ENCODE results near the gene ARHGAP26. TPM values are rescaled to one million over a fixed set of nuclear protein-coding genes. Genes with fewer than 3 reads are reported as not detected.

The ARHGAP26 gene
- total RNA-seq, 1 donor from 2014 or later = 18.7 TPM

- no peaks in the 10 kb centered on the region for H3K9me3 Mint-ChIP-seq
- no peaks in the 10 kb centered on the region for H3K27me3 Mint-ChIP-seq
- peaks cover 7% of the 10 kb centered on the region for H3K4me1 Mint-ChIP-seq (ENCODE audit: unreplicated experiment)
- H3K27ac Mint-ChIP-seq = no peak overlapping the region
- TF ChIP-seq CTCF (conservative IDR thresholded peaks at IDR 0.05) = peak; percentile 90
- DNase-seq (ENCODE audit: extremely low spot score, unreplicated experiment) = no peak
- H3K36me3 Mint-ChIP-seq = no peaks in the 10 kb centered on the region
- no peak overlapping the region for H3K4me3 Mint-ChIP-seq
Observed at GRCh38 chr5:142888469-142889085, 118.4 kb downstream of the ARHGAP26 start.

- DNase-seq (ENCODE audit: extremely low spot score, unreplicated experiment) = no peak
- no peak overlapping the region for H3K4me3 Mint-ChIP-seq
- H3K27me3 Mint-ChIP-seq = no peaks in the 10 kb centered on the region
- peaks cover 4% of the 10 kb centered on the region for H3K36me3 Mint-ChIP-seq
- no peaks in the 10 kb centered on the region for H3K9me3 Mint-ChIP-seq
- peaks cover 7% of the 10 kb centered on the region for H3K4me1 Mint-ChIP-seq (ENCODE audit: unreplicated experiment)
- TF ChIP-seq CTCF (conservative IDR thresholded peaks at IDR 0.05) = no peak
- H3K27ac Mint-ChIP-seq = no peak overlapping the region
Observed at GRCh38 chr5:142892021-142892420, 121.8 kb downstream of the ARHGAP26 start.

- no peak for DNase-seq (ENCODE audit: extremely low spot score, unreplicated experiment)
- TF ChIP-seq CTCF (conservative IDR thresholded peaks at IDR 0.05) = no peak
- Mint-ChIP-seq H3K9me3 (no peaks in the 10 kb centered on the region), H3K4me3 (no peak overlapping the region), H3K36me3 (peaks cover 4% of the 10 kb centered on the region), H3K27me3 (no peaks in the 10 kb centered on the region), H3K27ac (no peak overlapping the region), H3K4me1 (ENCODE audit: unreplicated experiment) (no peaks in the 10 kb centered on the region)
Observed at GRCh38 chr5:142894315-142894714, 124.1 kb downstream of the ARHGAP26 start.

- no peak for DNase-seq (ENCODE audit: extremely low spot score, unreplicated experiment)
- Mint-ChIP-seq H3K4me1 (ENCODE audit: unreplicated experiment) (no peaks in the 10 kb centered on the region), H3K27ac (no peak overlapping the region), H3K27me3 (no peaks in the 10 kb centered on the region), H3K36me3 (peaks cover 4% of the 10 kb centered on the region), H3K9me3 (no peaks in the 10 kb centered on the region), H3K4me3 (no peak overlapping the region)
- TF ChIP-seq CTCF (conservative IDR thresholded peaks at IDR 0.05) = no peak
Observed at GRCh38 chr5:142894749-142895148, 124.6 kb downstream of the ARHGAP26 start.

- no peaks in the 10 kb centered on the region for H3K9me3 Mint-ChIP-seq
- TF ChIP-seq CTCF (conservative IDR thresholded peaks at IDR 0.05) = no peak
- no peak for DNase-seq (ENCODE audit: extremely low spot score, unreplicated experiment)
- peaks cover 9% of the 10 kb centered on the region for H3K36me3 Mint-ChIP-seq
- H3K4me3 Mint-ChIP-seq = no peak overlapping the region
- peaks cover 9% of the 10 kb centered on the region for H3K4me1 Mint-ChIP-seq (ENCODE audit: unreplicated experiment)
- H3K27me3 Mint-ChIP-seq = no peaks in the 10 kb centered on the region
- no peak overlapping the region for H3K27ac Mint-ChIP-seq
Observed at GRCh38 chr5:142896325-142897007, 126.3 kb downstream of the ARHGAP26 start.

Data from type B pancreatic cell (in vitro differentiated cells).